Prostate gland (tissue), 2 donors: ENCODE measurements around the gene ARHGAP40.

Source experiments
- POLR2A ChIP-seq: fragments of 450-650 bp; IDR thresholded peaks from one replicate; pipeline ENCODE4 v1.6.1; 2016; ENCODE audit warnings: antibody characterized with exemption, mild to moderate bottlenecking
- POLR2AphosphoS5 ChIP-seq: sonication (generic); formaldehyde crosslinking; IDR thresholded peaks from one replicate; pipeline ENCODE4 v1.6.1; 2017; ENCODE audit warnings: antibody characterized with exemption
- TF ChIP-seq, protein P1 (sequence below), 4 experiments: fragments of 200-600 bp in 2 of 4; fragments of 450-650 bp in 2 of 4; sonication (generic) in 2 of 4; IDR thresholded peaks; 1 replicate in 3 of 4; 2 replicates in 1 of 4; pipeline ENCODE4 v1.5.1; 2016 to 2019; ENCODE audit warnings: antibody characterized with exemption in 4 of 4, mild to moderate bottlenecking in 2 of 4, moderate library complexity in 2 of 4

DNA sequence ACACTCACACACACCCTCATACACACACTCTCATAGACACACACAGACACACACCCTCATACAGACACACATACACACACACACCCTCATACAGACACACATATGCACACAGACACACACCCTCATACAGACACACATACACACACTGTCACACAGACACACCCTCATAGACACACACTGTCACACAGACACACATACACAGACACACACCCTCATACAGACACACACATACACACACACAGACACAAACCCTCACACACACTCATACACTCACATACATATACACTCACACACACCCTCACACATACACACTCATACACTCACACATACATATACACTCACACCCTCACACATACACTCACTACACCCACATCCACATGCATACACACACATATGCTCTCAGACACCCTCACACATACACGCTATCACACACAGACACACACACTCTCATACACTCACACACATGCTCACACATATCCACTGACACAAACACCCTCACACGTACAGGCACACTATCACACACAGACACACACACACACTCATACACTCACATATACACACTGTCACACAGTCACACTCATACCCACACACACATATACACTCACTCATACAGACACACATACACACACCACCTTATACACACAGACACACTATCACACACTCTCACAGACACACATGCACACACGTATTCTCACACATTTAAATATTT is 11.5 kb upstream of the ARHGAP40 start:
- TF ChIP-seq, protein P1, sequence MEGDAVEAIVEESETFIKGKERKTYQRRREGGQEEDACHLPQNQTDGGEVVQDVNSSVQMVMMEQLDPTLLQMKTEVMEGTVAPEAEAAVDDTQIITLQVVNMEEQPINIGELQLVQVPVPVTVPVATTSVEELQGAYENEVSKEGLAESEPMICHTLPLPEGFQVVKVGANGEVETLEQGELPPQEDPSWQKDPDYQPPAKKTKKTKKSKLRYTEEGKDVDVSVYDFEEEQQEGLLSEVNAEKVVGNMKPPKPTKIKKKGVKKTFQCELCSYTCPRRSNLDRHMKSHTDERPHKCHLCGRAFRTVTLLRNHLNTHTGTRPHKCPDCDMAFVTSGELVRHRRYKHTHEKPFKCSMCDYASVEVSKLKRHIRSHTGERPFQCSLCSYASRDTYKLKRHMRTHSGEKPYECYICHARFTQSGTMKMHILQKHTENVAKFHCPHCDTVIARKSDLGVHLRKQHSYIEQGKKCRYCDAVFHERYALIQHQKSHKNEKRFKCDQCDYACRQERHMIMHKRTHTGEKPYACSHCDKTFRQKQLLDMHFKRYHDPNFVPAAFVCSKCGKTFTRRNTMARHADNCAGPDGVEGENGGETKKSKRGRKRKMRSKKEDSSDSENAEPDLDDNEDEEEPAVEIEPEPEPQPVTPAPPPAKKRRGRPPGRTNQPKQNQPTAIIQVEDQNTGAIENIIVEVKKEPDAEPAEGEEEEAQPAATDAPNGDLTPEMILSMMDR (IDR thresholded peaks at IDR 0.05), result no peak
- TF ChIP-seq POLR2A, result no peak
- TF ChIP-seq POLR2AphosphoS5, result no peak
